HEK293 (cell line): ENCODE data around the gene PHAF1.
A peak's percentile ranks its signal among the peaks of the same experiment; 100 is the strongest.

Source experiments
- GLI4 ChIP-seq: fragments of 450-650 bp; formaldehyde crosslinking; IDR thresholded peaks from 2 replicates; pipeline ENCODE4 v1.5.1; 2016; ENCODE audit warnings: missing biosample characterization, missing genetic modification characterization
- KLF1 ChIP-seq: fragments of 450-650 bp; formaldehyde crosslinking; IDR thresholded peaks from 2 replicates; pipeline ENCODE4 v1.5.1; 2016; ENCODE audit warnings: missing biosample characterization, missing genetic modification characterization
- SP2 ChIP-seq: fragments of 450-650 bp; formaldehyde crosslinking; IDR thresholded peaks from 2 replicates; pipeline ENCODE4 v1.5.1; 2016; ENCODE audit warnings: missing biosample characterization, missing genetic modification characterization
- YY2 ChIP-seq: fragments of 450-650 bp; formaldehyde crosslinking; IDR thresholded peaks from 2 replicates; pipeline ENCODE4 v1.5.1; 2016; ENCODE audit warnings: missing biosample characterization, missing genetic modification characterization
- ZNF10 ChIP-seq: fragments of 450-650 bp; formaldehyde crosslinking; IDR thresholded peaks from 2 replicates; pipeline ENCODE4 v1.5.1; 2017; ENCODE audit warnings: missing biosample characterization, missing genetic modification characterization
- ZNF114 ChIP-seq: fragments of 450-650 bp; formaldehyde crosslinking; IDR thresholded peaks from 2 replicates; pipeline ENCODE4 v1.5.0; 2017; ENCODE audit warnings: missing biosample characterization, missing genetic modification characterization
- ZNF138 ChIP-seq: fragments of 450-650 bp; formaldehyde crosslinking; IDR thresholded peaks from 2 replicates; pipeline ENCODE4 v1.5.1; 2016; ENCODE audit warnings: missing biosample characterization, missing genetic modification characterization, borderline replicate concordance
- ZNF16 ChIP-seq: fragments of 450-650 bp; formaldehyde crosslinking; IDR thresholded peaks from 2 replicates; pipeline ENCODE4 v1.5.1; 2016; ENCODE audit warnings: low read depth, missing biosample characterization, missing genetic modification characterization
- ZNF23 ChIP-seq: fragments of 450-650 bp; formaldehyde crosslinking; IDR thresholded peaks from 2 replicates; pipeline ENCODE4 v1.5.1; 2016; ENCODE audit warnings: missing biosample characterization, missing genetic modification characterization, borderline replicate concordance
- ZNF423 ChIP-seq: fragments of 450-650 bp; formaldehyde crosslinking; IDR thresholded peaks from 2 replicates; pipeline ENCODE4 v1.5.1; 2016; ENCODE audit warnings: missing biosample characterization, missing genetic modification characterization
- ZNF501 ChIP-seq: fragments of 450-650 bp; formaldehyde crosslinking; IDR thresholded peaks from 2 replicates; pipeline ENCODE4 v1.5.1; 2016; ENCODE audit warnings: missing biosample characterization, missing genetic modification characterization
- ZNF510 ChIP-seq: fragments of 450-650 bp; formaldehyde crosslinking; IDR thresholded peaks from 2 replicates; pipeline ENCODE4 v1.5.1; 2018; ENCODE audit warnings: mild to moderate bottlenecking, missing genetic modification characterization, missing biosample characterization; ENCODE audit not compliant: insufficient replicate concordance
- ZNF521 ChIP-seq: fragments of 450-650 bp; formaldehyde crosslinking; IDR thresholded peaks from 2 replicates; pipeline ENCODE4 v1.5.1; 2017; ENCODE audit warnings: missing biosample characterization, mild to moderate bottlenecking, missing genetic modification characterization
- ZNF544 ChIP-seq: fragments of 450-650 bp; formaldehyde crosslinking; IDR thresholded peaks from 2 replicates; pipeline ENCODE4 v1.5.0; 2017; ENCODE audit warnings: missing biosample characterization, missing genetic modification characterization
- ZNF560 ChIP-seq: fragments of 450-650 bp; formaldehyde crosslinking; IDR thresholded peaks from 2 replicates; pipeline ENCODE4 v1.5.1; 2017; ENCODE audit warnings: missing biosample characterization, missing genetic modification characterization, borderline replicate concordance
- ZNF561 ChIP-seq: fragments of 450-650 bp; IDR thresholded peaks from 2 replicates; pipeline ENCODE4 v1.5.1; 2018; ENCODE audit warnings: missing biosample characterization, missing genetic modification characterization, borderline replicate concordance
- ZNF596 ChIP-seq: fragments of 450-650 bp; IDR thresholded peaks from 2 replicates; pipeline ENCODE4 v1.5.0; 2018; ENCODE audit warnings: missing biosample characterization, mild to moderate bottlenecking, missing genetic modification characterization, moderate library complexity
- ZNF654 ChIP-seq: fragments of 450-650 bp; formaldehyde crosslinking; IDR thresholded peaks from 2 replicates; pipeline ENCODE4 v1.5.1; 2016; ENCODE audit warnings: low read depth, missing biosample characterization, missing genetic modification characterization
- ZNF670 ChIP-seq: fragments of 450-650 bp; formaldehyde crosslinking; IDR thresholded peaks from 2 replicates; pipeline ENCODE4 v1.5.1; 2016; ENCODE audit warnings: missing biosample characterization, missing genetic modification characterization, low read depth
- ZNF701 ChIP-seq: fragments of 450-650 bp; formaldehyde crosslinking; IDR thresholded peaks from 2 replicates; pipeline ENCODE4 v1.5.1; 2016; ENCODE audit warnings: missing biosample characterization, missing genetic modification characterization
- ZNF785 ChIP-seq: fragments of 450-650 bp; formaldehyde crosslinking; IDR thresholded peaks from 2 replicates; pipeline ENCODE4 v1.5.1; 2016; ENCODE audit warnings: missing biosample characterization, missing genetic modification characterization
- ZNF837 ChIP-seq: fragments of 450-650 bp; formaldehyde crosslinking; IDR thresholded peaks from 2 replicates; pipeline ENCODE4 v1.5.1; 2016; ENCODE audit warnings: missing biosample characterization, missing genetic modification characterization
- ZNF843 ChIP-seq: fragments of 450-650 bp; formaldehyde crosslinking; IDR thresholded peaks from 2 replicates; pipeline ENCODE4 v1.5.1; 2016; ENCODE audit warnings: missing biosample characterization, missing genetic modification characterization
- TF ChIP-seq, protein P1 (sequence below): fragments of 450-650 bp; formaldehyde crosslinking; IDR thresholded peaks from 2 replicates; pipeline ENCODE4 v1.5.1; 2016; ENCODE audit warnings: missing biosample characterization, missing genetic modification characterization, borderline replicate concordance
- TF ChIP-seq, protein P2 (sequence below): fragments of 450-650 bp; formaldehyde crosslinking; IDR thresholded peaks from 2 replicates; pipeline ENCODE4 v1.5.1; 2016; ENCODE audit warnings: missing biosample characterization, missing genetic modification characterization
- TF ChIP-seq, protein P3 (sequence below): fragments of 450-650 bp; formaldehyde crosslinking; IDR thresholded peaks from 2 replicates; pipeline ENCODE4 v1.5.1; 2016; ENCODE audit warnings: missing biosample characterization, missing genetic modification characterization

The PHAF1 gene

DNA sequence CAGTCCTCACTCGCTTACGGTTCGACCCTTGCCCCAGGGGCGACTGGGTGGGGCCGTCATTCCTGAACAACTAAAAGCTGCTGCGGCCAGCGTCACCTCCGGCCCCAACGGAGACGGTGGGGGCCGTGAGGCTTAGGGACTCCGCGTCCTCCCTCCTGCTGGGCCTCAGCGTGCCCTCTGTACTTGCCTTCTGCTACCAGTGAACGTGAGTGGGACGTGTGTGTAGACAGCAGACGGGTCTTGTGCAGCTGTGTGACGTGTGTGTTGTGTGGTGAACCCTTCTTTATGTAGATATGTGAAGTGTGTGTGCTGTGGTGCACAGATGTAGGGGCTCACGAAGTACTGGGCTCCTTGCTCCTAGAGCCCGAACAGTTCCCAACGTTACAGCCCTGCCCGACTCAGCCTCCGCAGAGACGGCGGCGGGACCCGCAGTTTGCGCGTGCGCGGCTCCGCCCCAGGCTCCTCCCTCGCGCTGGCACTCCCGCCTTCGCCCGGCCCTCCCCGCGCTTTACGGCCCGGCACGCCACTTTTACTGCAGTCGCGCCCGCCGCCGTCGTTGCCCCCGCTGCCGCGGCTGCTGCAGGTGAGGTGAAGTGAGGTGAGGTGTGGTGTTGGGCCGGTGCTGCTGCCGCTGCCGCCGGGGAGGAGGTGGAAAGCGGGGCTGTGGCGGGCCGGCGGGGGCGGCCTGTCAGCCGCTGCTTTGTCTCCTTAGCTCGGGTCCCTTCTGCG, at the start of gene PHAF1 (continued):
- TF ChIP-seq ZNF837 (tag by site-specific recombination): no peak
- TF ChIP-seq ZNF596 (tag by site-specific recombination): no peak
- TF ChIP-seq ZNF701 (tag by site-specific recombination): no peak
- TF ChIP-seq ZNF670 (tag by site-specific recombination): no peak
- TF ChIP-seq GLI4 (tag by site-specific recombination): no peak
- peak; percentile 47; the same call in 1 of the 2 replicates for TF ChIP-seq YY2
- TF ChIP-seq, protein P1, sequence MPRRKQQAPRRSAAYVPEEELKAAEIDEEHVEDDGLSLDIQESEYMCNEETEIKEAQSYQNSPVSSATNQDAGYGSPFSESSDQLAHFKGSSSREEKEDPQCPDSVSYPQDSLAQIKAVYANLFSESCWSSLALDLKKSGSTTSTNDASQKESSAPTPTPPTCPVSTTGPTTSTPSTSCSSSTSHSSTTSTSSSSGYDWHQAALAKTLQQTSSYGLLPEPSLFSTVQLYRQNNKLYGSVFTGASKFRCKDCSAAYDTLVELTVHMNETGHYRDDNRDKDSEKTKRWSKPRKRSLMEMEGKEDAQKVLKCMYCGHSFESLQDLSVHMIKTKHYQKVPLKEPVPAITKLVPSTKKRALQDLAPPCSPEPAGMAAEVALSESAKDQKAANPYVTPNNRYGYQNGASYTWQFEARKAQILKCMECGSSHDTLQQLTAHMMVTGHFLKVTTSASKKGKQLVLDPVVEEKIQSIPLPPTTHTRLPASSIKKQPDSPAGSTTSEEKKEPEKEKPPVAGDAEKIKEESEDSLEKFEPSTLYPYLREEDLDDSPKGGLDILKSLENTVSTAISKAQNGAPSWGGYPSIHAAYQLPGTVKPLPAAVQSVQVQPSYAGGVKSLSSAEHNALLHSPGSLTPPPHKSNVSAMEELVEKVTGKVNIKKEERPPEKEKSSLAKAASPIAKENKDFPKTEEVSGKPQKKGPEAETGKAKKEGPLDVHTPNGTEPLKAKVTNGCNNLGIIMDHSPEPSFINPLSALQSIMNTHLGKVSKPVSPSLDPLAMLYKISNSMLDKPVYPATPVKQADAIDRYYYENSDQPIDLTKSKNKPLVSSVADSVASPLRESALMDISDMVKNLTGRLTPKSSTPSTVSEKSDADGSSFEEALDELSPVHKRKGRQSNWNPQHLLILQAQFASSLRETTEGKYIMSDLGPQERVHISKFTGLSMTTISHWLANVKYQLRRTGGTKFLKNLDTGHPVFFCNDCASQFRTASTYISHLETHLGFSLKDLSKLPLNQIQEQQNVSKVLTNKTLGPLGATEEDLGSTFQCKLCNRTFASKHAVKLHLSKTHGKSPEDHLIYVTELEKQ (tag by site-specific recombination): no peak
- TF ChIP-seq ZNF10 (tag by site-specific recombination): peak; percentile 84
- TF ChIP-seq ZNF654: no peak
- no peak for TF ChIP-seq ZNF114 (tag by site-specific recombination)
- TF ChIP-seq ZNF561 (tag by site-specific recombination): peak; percentile 37; the same call in 1 of the 2 replicates
- TF ChIP-seq ZNF501: 0 out of 2 replicates have a peak, but pooled peaks have one; percentile 57
- no peak for TF ChIP-seq ZNF510 (tag by site-specific recombination)
- TF ChIP-seq ZNF843: no peak
- TF ChIP-seq, protein P2, sequence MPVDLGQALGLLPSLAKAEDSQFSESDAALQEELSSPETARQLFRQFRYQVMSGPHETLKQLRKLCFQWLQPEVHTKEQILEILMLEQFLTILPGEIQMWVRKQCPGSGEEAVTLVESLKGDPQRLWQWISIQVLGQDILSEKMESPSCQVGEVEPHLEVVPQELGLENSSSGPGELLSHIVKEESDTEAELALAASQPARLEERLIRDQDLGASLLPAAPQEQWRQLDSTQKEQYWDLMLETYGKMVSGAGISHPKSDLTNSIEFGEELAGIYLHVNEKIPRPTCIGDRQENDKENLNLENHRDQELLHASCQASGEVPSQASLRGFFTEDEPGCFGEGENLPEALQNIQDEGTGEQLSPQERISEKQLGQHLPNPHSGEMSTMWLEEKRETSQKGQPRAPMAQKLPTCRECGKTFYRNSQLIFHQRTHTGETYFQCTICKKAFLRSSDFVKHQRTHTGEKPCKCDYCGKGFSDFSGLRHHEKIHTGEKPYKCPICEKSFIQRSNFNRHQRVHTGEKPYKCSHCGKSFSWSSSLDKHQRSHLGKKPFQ (tag by site-specific recombination): no peak
- TF ChIP-seq ZNF785: no peak
- TF ChIP-seq SP2 (tag by site-specific recombination): peak; percentile 56
- TF ChIP-seq ZNF423 (tag by site-specific recombination): no peak
- TF ChIP-seq, protein P3, sequence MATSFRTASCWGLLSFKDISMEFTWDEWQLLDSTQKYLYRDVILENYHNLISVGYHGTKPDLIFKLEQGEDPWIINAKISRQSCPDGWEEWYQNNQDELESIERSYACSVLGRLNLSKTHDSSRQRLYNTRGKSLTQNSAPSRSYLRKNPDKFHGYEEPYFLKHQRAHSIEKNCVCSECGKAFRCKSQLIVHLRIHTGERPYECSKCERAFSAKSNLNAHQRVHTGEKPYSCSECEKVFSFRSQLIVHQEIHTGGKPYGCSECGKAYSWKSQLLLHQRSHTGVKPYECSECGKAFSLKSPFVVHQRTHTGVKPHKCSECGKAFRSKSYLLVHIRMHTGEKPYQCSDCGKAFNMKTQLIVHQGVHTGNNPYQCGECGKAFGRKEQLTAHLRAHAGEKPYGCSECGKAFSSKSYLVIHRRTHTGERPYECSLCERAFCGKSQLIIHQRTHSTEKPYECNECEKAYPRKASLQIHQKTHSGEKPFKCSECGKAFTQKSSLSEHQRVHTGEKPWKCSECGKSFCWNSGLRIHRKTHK (tag by site-specific recombination): no peak
- no peak for TF ChIP-seq ZNF560 (tag by site-specific recombination)
- TF ChIP-seq ZNF23: no peak
- TF ChIP-seq ZNF138 (tag by site-specific recombination): no peak
- TF ChIP-seq ZNF16: no peak
- TF ChIP-seq ZNF544 (tag by site-specific recombination): no peak
- 0 out of 2 replicates have a peak, but pooled peaks have one; percentile 23 for TF ChIP-seq KLF1
- TF ChIP-seq ZNF521: no peak
